Measurements from ENCODE around the gene ABLIM1.

Gene ABLIM1

GRCh38 chr10:114573330-114574045 lies 84.6 kb downstream of the ABLIM1 start:
- Histone ChIP-seq H3K27me3 (replicated peaks; ENCODE audit: control insufficient read depth, insufficient read depth, low read length, poor library complexity, severe bottlenecking) (no peaks in the 10 kb centered on the region), H3K27ac (ENCODE audit: insufficient read depth, low read length, poor library complexity, severe bottlenecking) (no peak overlapping the region), H3K9me3 (ENCODE audit: control insufficient read depth, low read length) (no peaks in the 10 kb centered on the region), H3K4me1 (ENCODE audit: control insufficient read depth, insufficient read depth, low read length, poor library complexity, severe bottlenecking) (no peaks in the 10 kb centered on the region), H3K36me3 (ENCODE audit: control insufficient read depth, insufficient read depth, low read length) (no peaks in the 10 kb centered on the region), H3K4me3 (ENCODE audit: insufficient read depth, low read depth, low read length, poor library complexity, severe bottlenecking) (no peak overlapping the region)
- no peak for DNase-seq

GRCh38 chr10:114571316-114571999 lies 86.6 kb downstream of the ABLIM1 start:
- no peaks in the 10 kb centered on the region for H3K27me3 ChIP-seq (replicated peaks; ENCODE audit: control insufficient read depth, insufficient read depth, low read length, poor library complexity, severe bottlenecking)
- no peaks in the 10 kb centered on the region for H3K36me3 ChIP-seq (ENCODE audit: control insufficient read depth, insufficient read depth, low read length)
- no peak for DNase-seq
- H3K4me3 ChIP-seq (ENCODE audit: insufficient read depth, low read depth, low read length, poor library complexity, severe bottlenecking), result no peak overlapping the region
- no peaks in the 10 kb centered on the region for H3K9me3 ChIP-seq (ENCODE audit: control insufficient read depth, low read length)
- H3K27ac ChIP-seq (ENCODE audit: insufficient read depth, low read length, poor library complexity, severe bottlenecking), result no peak overlapping the region
- no peaks in the 10 kb centered on the region for H3K4me1 ChIP-seq (ENCODE audit: control insufficient read depth, insufficient read depth, low read length, poor library complexity, severe bottlenecking)

GRCh38 chr10:114566064-114566463 lies 92.0 kb downstream of the ABLIM1 start:
- Histone ChIP-seq H3K27me3 (replicated peaks; ENCODE audit: control insufficient read depth, insufficient read depth, low read length, poor library complexity, severe bottlenecking) (no peaks in the 10 kb centered on the region), H3K9me3 (ENCODE audit: control insufficient read depth, low read length) (no peaks in the 10 kb centered on the region), H3K4me3 (ENCODE audit: insufficient read depth, low read depth, low read length, poor library complexity, severe bottlenecking) (no peak overlapping the region), H3K36me3 (ENCODE audit: control insufficient read depth, insufficient read depth, low read length) (no peaks in the 10 kb centered on the region), H3K27ac (ENCODE audit: insufficient read depth, low read length, poor library complexity, severe bottlenecking) (no peak overlapping the region), H3K4me1 (ENCODE audit: control insufficient read depth, insufficient read depth, low read length, poor library complexity, severe bottlenecking) (no peaks in the 10 kb centered on the region)
- no peak for DNase-seq

DNA sequence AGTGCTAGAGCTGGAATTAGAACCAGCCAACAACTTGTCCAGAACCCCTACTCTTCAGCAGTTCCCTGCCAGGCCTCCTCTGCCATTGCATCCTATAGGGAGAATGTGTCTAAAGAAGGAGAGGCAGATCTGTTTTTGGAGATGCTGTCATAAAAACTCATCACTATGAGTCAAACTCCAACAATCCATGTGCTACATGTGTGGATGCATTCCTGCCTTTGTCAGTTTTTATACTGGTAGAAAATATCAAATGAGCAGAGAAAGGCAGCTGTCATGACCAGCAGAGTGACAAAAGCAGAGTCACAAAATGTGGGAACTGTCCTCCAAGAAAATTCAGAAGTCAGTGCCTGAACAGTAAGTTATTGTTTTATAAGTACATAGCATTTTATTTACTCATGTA lies 93.0 kb downstream of the ABLIM1 start:
- no peak overlapping the region for H3K4me3 ChIP-seq (ENCODE audit: insufficient read depth, low read depth, low read length, poor library complexity, severe bottlenecking)
- no peaks in the 10 kb centered on the region for H3K9me3 ChIP-seq (ENCODE audit: control insufficient read depth, low read length)
- H3K27me3 ChIP-seq (replicated peaks; ENCODE audit: control insufficient read depth, insufficient read depth, low read length, poor library complexity, severe bottlenecking), result no peaks in the 10 kb centered on the region
- DNase-seq, result no peak
- H3K27ac ChIP-seq (ENCODE audit: insufficient read depth, low read length, poor library complexity, severe bottlenecking), result no peak overlapping the region
- H3K4me1 ChIP-seq (ENCODE audit: control insufficient read depth, insufficient read depth, low read length, poor library complexity, severe bottlenecking), result no peaks in the 10 kb centered on the region
- no peaks in the 10 kb centered on the region for H3K36me3 ChIP-seq (ENCODE audit: control insufficient read depth, insufficient read depth, low read length)

DNA sequence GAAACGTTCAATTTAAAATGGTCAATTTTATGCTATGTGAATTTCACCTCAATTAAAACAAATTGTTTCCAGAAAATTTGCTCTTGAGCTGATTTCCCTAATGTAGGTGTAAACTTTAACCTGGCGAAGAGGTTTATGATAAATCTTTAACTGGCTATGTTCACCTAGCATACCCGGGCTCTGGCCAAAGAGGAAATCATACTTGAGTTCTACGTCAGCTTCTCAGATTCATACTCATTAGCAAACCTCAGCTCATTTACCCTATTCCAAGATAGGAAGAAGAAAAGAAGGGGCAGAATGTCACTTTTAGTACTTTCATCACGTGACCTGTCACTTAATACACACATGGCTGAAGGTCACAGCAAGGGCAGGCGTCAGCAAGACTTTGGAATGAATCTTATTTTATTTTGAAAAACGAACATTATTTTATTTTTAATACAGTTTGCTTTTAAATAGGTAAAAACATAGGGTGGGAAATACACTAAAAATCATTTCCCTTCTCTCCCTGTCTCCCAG lies 97.0 kb downstream of the ABLIM1 start:
- Histone ChIP-seq H3K9me3 (ENCODE audit: control insufficient read depth, low read length) (no peaks in the 10 kb centered on the region), H3K27me3 (replicated peaks; ENCODE audit: control insufficient read depth, insufficient read depth, low read length, poor library complexity, severe bottlenecking) (no peaks in the 10 kb centered on the region), H3K36me3 (ENCODE audit: control insufficient read depth, insufficient read depth, low read length) (no peaks in the 10 kb centered on the region), H3K4me1 (ENCODE audit: control insufficient read depth, insufficient read depth, low read length, poor library complexity, severe bottlenecking) (no peaks in the 10 kb centered on the region), H3K27ac (ENCODE audit: insufficient read depth, low read length, poor library complexity, severe bottlenecking) (no peak overlapping the region), H3K4me3 (ENCODE audit: insufficient read depth, low read depth, low read length, poor library complexity, severe bottlenecking) (no peak overlapping the region)
- no peak for DNase-seq

DNA sequence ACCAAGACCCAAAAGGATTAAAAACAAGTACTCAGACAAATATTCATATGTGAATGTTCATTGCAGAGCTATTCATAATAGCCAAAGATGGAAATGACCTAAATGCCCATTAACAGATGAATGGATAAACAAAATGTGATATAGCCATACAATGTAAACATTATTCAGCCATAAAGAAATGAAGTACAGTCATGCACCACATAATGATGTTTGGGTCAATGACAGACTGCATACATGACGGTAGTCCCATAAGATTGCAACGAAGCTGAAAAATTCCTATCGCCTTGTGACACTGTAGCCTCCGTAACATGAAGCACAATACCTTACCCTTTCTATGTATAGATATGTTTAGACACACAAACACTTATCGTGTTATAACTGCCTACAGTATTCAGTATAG lies 97.9 kb downstream of the ABLIM1 start:
- no peaks in the 10 kb centered on the region for H3K27me3 ChIP-seq (replicated peaks; ENCODE audit: control insufficient read depth, insufficient read depth, low read length, poor library complexity, severe bottlenecking)
- H3K27ac ChIP-seq (ENCODE audit: insufficient read depth, low read length, poor library complexity, severe bottlenecking), result no peak overlapping the region
- no peak overlapping the region for H3K4me3 ChIP-seq (ENCODE audit: insufficient read depth, low read depth, low read length, poor library complexity, severe bottlenecking)
- no peaks in the 10 kb centered on the region for H3K9me3 ChIP-seq (ENCODE audit: control insufficient read depth, low read length)
- no peaks in the 10 kb centered on the region for H3K36me3 ChIP-seq (ENCODE audit: control insufficient read depth, insufficient read depth, low read length)
- H3K4me1 ChIP-seq (ENCODE audit: control insufficient read depth, insufficient read depth, low read length, poor library complexity, severe bottlenecking), result no peaks in the 10 kb centered on the region
- no peak for DNase-seq

- H3K4me3 ChIP-seq (ENCODE audit: insufficient read depth, low read depth, low read length, poor library complexity, severe bottlenecking), result no peak overlapping the region
- no peaks in the 10 kb centered on the region for H3K4me1 ChIP-seq (ENCODE audit: control insufficient read depth, insufficient read depth, low read length, poor library complexity, severe bottlenecking)
Observed at GRCh38 chr10:114559636-114560035, 98.4 kb downstream of the ABLIM1 start.

DNA sequence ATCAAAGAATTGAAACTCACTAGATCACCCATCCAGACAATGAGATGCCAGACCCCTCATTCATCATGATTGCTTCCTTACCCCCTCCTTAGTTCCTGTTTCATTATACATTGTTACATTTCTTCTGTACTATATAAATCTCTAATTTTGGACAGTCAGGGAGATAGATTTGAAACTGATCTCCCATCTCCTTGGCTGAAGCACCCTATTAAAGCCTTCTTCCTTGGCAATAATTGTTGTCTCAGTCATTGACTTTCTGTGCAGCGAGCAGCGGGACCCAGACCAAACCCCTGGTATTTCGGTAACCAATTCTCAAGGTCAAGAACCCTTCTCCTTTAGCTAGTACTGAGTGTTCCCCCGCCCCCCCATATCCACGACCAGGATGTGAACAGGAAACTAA lies 100.2 kb downstream of the ABLIM1 start:
- Histone ChIP-seq H3K4me3 (ENCODE audit: insufficient read depth, low read depth, low read length, poor library complexity, severe bottlenecking) (no peak overlapping the region), H3K36me3 (ENCODE audit: control insufficient read depth, insufficient read depth, low read length) (no peaks in the 10 kb centered on the region), H3K27ac (ENCODE audit: insufficient read depth, low read length, poor library complexity, severe bottlenecking) (no peak overlapping the region), H3K27me3 (replicated peaks; ENCODE audit: control insufficient read depth, insufficient read depth, low read length, poor library complexity, severe bottlenecking) (no peaks in the 10 kb centered on the region), H3K4me1 (ENCODE audit: control insufficient read depth, insufficient read depth, low read length, poor library complexity, severe bottlenecking) (no peaks in the 10 kb centered on the region), H3K9me3 (ENCODE audit: control insufficient read depth, low read length) (no peaks in the 10 kb centered on the region)
- DNase-seq, result no peak

More at GRCh38 chr10:114559636-114560035, 98.4 kb downstream of the ABLIM1 start:
- no peaks in the 10 kb centered on the region for H3K27me3 ChIP-seq (replicated peaks; ENCODE audit: control insufficient read depth, insufficient read depth, low read length, poor library complexity, severe bottlenecking)
- H3K36me3 ChIP-seq (ENCODE audit: control insufficient read depth, insufficient read depth, low read length), result no peaks in the 10 kb centered on the region
- H3K9me3 ChIP-seq (ENCODE audit: control insufficient read depth, low read length), result no peaks in the 10 kb centered on the region
- H3K27ac ChIP-seq (ENCODE audit: insufficient read depth, low read length, poor library complexity, severe bottlenecking), result no peak overlapping the region
- DNase-seq, result no peak

GRCh38 chr10:114556236-114557122 lies 101.6 kb downstream of the ABLIM1 start:
- no peaks in the 10 kb centered on the region for H3K4me1 ChIP-seq (ENCODE audit: control insufficient read depth, insufficient read depth, low read length, poor library complexity, severe bottlenecking)
- H3K27ac ChIP-seq (ENCODE audit: insufficient read depth, low read length, poor library complexity, severe bottlenecking), result no peak overlapping the region
- DNase-seq, result no peak
- H3K9me3 ChIP-seq (ENCODE audit: control insufficient read depth, low read length), result no peaks in the 10 kb centered on the region
- no peaks in the 10 kb centered on the region for H3K27me3 ChIP-seq (replicated peaks; ENCODE audit: control insufficient read depth, insufficient read depth, low read length, poor library complexity, severe bottlenecking)
- H3K4me3 ChIP-seq (ENCODE audit: insufficient read depth, low read depth, low read length, poor library complexity, severe bottlenecking), result no peak overlapping the region
- no peaks in the 10 kb centered on the region for H3K36me3 ChIP-seq (ENCODE audit: control insufficient read depth, insufficient read depth, low read length)

Data from effector memory CD4-positive, alpha-beta T cell (primary cell).